ENCODE data around the gene TRIM65.

TRIM65 gene

DNA sequence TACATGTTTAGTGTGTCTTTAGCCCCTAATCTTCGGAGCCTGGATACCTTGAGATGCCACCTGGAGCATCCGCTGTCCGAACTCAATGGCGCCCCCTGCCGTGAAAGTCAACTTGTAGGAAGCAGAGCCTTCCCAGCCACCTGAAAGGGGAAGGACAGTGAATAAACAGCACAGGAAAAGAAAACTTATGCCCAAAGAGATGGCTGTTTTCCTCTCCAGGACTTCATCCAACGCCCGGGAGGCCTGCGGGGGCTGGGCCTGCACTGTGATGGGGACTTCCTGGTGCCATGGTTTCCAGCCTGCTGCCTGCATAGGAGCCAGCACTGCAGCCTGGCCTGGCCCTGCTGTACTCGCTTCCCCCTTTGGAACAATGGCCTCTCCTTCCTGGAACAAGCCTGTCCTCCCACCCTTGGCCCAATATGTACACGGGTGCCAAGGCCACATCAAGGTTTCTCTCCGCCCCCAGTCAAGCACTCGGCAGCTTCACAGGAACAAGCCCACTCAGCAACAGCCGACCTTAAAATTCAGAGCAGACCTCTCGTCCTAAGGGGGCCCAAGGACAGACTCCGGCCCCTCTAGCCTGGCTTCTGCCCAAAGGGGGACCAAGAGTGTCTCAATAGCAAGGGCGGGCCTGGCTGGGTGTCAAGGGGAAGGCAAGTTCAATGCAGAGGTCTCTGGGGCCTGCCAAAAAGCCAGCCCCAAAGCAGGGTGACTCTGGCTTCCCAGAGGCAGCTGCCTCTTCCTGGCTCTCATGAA is 48.0 kb downstream of the TRIM65 start:
- H2AK5ac ChIP-seq (ENCODE audit: low read length): no peak overlapping the region
- H3K18ac ChIP-seq (ENCODE audit: low read length): no peak overlapping the region
- no peak overlapping the region for H2BK15ac ChIP-seq (replicated peaks; ENCODE audit: low read depth)
- H3K56ac ChIP-seq (ENCODE audit: low read length): peak overlapping the region; percentile 19
- no peak overlapping the region for H2BK5ac ChIP-seq (ENCODE audit: low read length)
- peaks cover 2% of the 10 kb centered on the region for H3K79me1 ChIP-seq (ENCODE audit: low read length)
- peaks cover 7% of the 10 kb centered on the region for H3K4me1 ChIP-seq (ENCODE audit: control insufficient read depth, low read depth, low read length)
- no peak overlapping the region for H3K9ac ChIP-seq (ENCODE audit: low read length)
- no peak overlapping the region for H3K4me2 ChIP-seq (ENCODE audit: low read length)
- WGBS (ENCODE audit: extremely low coverage, insufficient coverage, low lambda C conversion rate): no CpG with 5 or more reads among the region's 16 CpGs
- no peak overlapping the region for H4K8ac ChIP-seq (ENCODE audit: low read depth, low read length)
- H3K4ac ChIP-seq (ENCODE audit: low read depth, low read length): no peak overlapping the region
- H3K79me2 ChIP-seq (ENCODE audit: control insufficient read depth, insufficient read depth, low read length): peaks cover 2% of the 10 kb centered on the region
- no peaks in the 10 kb centered on the region for H3K27me3 ChIP-seq (ENCODE audit: insufficient read depth, low read length, poor library complexity)
- no peak overlapping the region for H3K27ac ChIP-seq (ENCODE audit: low read depth, low read length)
- H2BK120ac ChIP-seq (ENCODE audit: low read depth, low read length): no peak overlapping the region
- no peak overlapping the region for H4K5ac ChIP-seq (ENCODE audit: low read length)
- DNase-seq: peak; percentile 83
- peaks cover 10% of the 10 kb centered on the region for H3K36me3 ChIP-seq (ENCODE audit: control insufficient read depth, insufficient read depth, low read length)
- no peak overlapping the region for H3K4me3 ChIP-seq (ENCODE audit: low read length)
- H3K23ac ChIP-seq (ENCODE audit: low read length): no peak overlapping the region

DNA sequence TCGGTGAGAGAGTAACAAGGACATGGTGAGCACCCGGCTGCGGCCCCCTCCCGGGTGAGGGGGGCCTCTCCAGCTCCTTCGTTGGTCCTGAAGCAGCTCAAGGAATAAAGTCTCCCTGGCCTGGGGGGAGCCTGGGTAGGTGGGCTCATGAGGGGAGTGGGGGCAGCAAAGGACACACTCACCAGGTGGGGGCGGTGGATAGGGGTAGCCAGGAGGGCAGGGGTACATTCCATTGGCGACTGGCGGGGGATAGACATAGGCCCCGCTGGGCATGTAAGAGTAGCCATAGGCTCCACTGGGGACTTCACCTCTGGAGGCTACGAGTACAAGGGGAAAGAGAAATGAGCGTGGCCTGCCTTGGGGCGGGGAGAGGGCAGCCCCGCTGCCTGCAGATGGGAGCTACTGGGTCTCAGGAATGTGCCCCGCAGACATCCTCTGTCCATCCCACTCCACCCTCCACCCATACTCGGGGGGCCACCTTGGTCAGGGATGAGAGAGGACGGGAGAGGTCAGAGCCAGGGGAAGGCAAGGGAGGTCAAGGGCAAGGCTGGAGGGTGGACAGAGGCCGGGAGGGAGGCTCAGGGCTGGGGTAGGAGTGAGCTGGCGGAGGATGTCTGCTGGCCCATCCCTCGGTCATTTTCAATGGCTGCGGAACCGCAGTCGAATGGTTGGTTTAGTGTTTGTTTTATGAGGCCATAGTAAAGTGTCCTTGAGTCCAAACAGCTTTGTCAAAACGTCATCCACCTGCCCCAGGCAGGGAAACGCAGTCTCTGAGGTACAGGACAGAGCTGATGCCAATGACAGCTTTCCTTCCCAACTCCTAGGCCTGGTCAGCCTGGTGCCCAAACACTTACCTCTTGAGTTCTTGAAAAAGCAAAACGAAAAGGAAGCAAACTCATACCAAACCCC is 48.9 kb downstream of the TRIM65 start:
- no peak for DNase-seq
- no CpG with 5 or more reads among the region's 25 CpGs for WGBS (ENCODE audit: extremely low coverage, insufficient coverage, low lambda C conversion rate)
- no peaks in the 10 kb centered on the region for H3K79me2 ChIP-seq (ENCODE audit: control insufficient read depth, insufficient read depth, low read length)
- H4K5ac ChIP-seq (ENCODE audit: low read length): no peak overlapping the region
- H2BK15ac ChIP-seq (replicated peaks; ENCODE audit: low read depth): no peak overlapping the region
- H3K18ac ChIP-seq (ENCODE audit: low read length): no peak overlapping the region
- H3K4me2 ChIP-seq (ENCODE audit: low read length): no peak overlapping the region
- no peak overlapping the region for H3K27ac ChIP-seq (ENCODE audit: low read depth, low read length)
- no peak overlapping the region for H3K9ac ChIP-seq (ENCODE audit: low read length)
- peaks cover 7% of the 10 kb centered on the region for H3K4me1 ChIP-seq (ENCODE audit: control insufficient read depth, low read depth, low read length)
- H3K4me3 ChIP-seq (ENCODE audit: low read length): no peak overlapping the region
- H3K23ac ChIP-seq (ENCODE audit: low read length): no peak overlapping the region
- no peaks in the 10 kb centered on the region for H3K27me3 ChIP-seq (ENCODE audit: insufficient read depth, low read length, poor library complexity)
- H2BK5ac ChIP-seq (ENCODE audit: low read length): no peak overlapping the region
- H2BK120ac ChIP-seq (ENCODE audit: low read depth, low read length): no peak overlapping the region
- no peak overlapping the region for H3K56ac ChIP-seq (ENCODE audit: low read length)
- no peak overlapping the region for H4K8ac ChIP-seq (ENCODE audit: low read depth, low read length)
- no peak overlapping the region for H2AK5ac ChIP-seq (ENCODE audit: low read length)
- H3K4ac ChIP-seq (ENCODE audit: low read depth, low read length): no peak overlapping the region
- peaks cover 10% of the 10 kb centered on the region for H3K36me3 ChIP-seq (ENCODE audit: control insufficient read depth, insufficient read depth, low read length)
- H3K79me1 ChIP-seq (ENCODE audit: low read length): no peaks in the 10 kb centered on the region

DNA sequence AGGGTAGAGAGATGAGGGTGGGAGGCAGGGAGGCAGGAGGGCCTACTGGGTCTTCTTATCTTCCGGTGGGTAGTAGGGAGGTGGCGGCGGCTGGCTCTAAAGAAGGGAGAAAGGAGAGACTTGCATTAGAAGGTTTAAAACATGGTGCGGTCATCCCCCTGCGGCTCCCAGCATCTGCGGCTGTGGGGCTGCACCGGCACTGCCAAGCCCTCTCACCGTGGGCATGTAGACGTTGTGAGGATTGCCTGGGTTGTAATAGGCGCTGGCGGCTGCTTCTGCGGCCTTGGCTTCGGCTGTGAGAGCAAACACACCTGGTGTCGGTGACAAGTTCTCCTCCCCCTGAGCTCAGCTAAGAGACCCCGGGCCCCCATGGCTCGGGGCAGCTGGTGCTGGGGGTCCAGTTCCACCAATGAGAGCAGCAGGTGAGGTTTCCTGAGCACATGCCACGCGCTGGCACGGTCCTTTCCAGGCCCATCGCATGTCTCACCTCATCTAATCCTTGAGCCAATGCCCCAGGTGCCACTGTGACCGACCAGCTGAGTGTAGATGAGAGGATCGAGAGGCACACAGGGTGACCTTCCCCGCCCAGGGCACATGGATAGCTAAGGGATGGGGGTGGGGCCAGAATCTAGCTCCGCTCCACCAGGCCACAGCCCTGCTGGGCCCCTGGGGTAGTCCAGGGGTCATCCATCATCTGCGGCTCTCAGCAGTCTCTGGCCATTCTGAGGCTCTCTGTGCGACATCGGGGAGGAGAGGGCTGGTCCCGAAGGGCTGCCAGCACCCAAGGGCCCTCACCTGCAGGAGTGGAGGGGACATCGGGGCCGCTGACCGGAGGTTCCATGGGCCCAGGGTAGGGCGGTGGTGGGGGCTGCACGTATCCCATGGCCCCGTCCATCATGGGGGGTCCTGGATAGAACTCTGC is 49.8 kb downstream of the TRIM65 start:
- H3K27ac ChIP-seq (ENCODE audit: low read depth, low read length): no peak overlapping the region
- no peak overlapping the region for H4K8ac ChIP-seq (ENCODE audit: low read depth, low read length)
- no peak overlapping the region for H3K9ac ChIP-seq (ENCODE audit: low read length)
- WGBS (ENCODE audit: extremely low coverage, insufficient coverage, low lambda C conversion rate): no CpG with 5 or more reads among the region's 34 CpGs
- no peak for DNase-seq
- peaks cover 10% of the 10 kb centered on the region for H3K36me3 ChIP-seq (ENCODE audit: control insufficient read depth, insufficient read depth, low read length)
- H2AK5ac ChIP-seq (ENCODE audit: low read length): no peak overlapping the region
- H4K5ac ChIP-seq (ENCODE audit: low read length): no peak overlapping the region
- no peaks in the 10 kb centered on the region for H3K27me3 ChIP-seq (ENCODE audit: insufficient read depth, low read length, poor library complexity)
- no peak overlapping the region for H3K4me2 ChIP-seq (ENCODE audit: low read length)
- H3K79me2 ChIP-seq (ENCODE audit: control insufficient read depth, insufficient read depth, low read length): no peaks in the 10 kb centered on the region
- H2BK15ac ChIP-seq (replicated peaks; ENCODE audit: low read depth): no peak overlapping the region
- no peak overlapping the region for H3K56ac ChIP-seq (ENCODE audit: low read length)
- H3K4me3 ChIP-seq (ENCODE audit: low read length): no peak overlapping the region
- H3K79me1 ChIP-seq (ENCODE audit: low read length): no peaks in the 10 kb centered on the region
- H2BK5ac ChIP-seq (ENCODE audit: low read length): no peak overlapping the region
- no peak overlapping the region for H2BK120ac ChIP-seq (ENCODE audit: low read depth, low read length)
- peaks cover 7% of the 10 kb centered on the region for H3K4me1 ChIP-seq (ENCODE audit: control insufficient read depth, low read depth, low read length)
- H3K4ac ChIP-seq (ENCODE audit: low read depth, low read length): no peak overlapping the region
- no peak overlapping the region for H3K18ac ChIP-seq (ENCODE audit: low read length)
- H3K23ac ChIP-seq (ENCODE audit: low read length): no peak overlapping the region

DNA sequence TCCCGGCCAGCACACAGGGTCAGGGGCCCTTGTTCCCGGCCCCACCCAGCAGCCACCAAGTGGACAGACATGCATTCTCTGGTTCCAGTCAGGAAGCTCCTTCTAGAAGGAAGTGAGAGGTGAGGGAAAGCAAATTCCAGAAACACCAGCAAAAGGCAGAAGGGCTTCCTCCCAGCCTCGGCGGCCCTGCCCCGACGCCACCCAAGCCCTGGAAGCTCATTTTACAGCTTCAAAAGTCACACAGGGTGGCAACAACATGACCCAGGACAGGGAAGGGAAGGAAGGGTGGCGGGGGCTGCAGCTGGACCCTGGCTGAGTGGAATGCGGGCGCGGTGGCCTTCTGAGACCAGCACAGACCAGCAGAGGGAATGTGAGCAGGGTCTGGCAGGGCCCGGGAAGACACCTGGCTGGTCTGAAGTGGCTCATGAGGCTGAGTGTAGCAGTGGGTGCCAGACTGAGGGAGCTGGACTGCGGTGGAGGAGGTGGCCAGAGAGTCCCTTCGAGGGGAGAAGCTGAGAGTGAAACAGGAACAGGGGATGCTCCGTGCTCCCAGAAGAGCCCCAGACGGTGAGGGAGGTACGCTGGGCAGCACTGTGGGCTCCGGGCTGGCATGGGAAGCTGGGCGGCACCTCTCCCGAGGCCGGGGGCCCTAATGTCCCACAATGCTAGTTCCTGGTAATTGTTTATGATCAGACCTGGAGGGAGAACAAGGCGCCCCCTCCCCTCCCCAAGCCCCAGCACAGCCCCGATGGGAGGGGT is 50.6 kb downstream of the TRIM65 start:
- Histone ChIP-seq H3K4me1 (ENCODE audit: control insufficient read depth, low read depth, low read length) (peaks cover 7% of the 10 kb centered on the region), H3K18ac (ENCODE audit: low read length) (no peak overlapping the region), H3K9ac (ENCODE audit: low read length) (no peak overlapping the region), H3K79me2 (ENCODE audit: control insufficient read depth, insufficient read depth, low read length) (no peaks in the 10 kb centered on the region), H2BK15ac (replicated peaks; ENCODE audit: low read depth) (no peak overlapping the region), H2BK120ac (ENCODE audit: low read depth, low read length) (no peak overlapping the region), H3K4ac (ENCODE audit: low read depth, low read length) (no peak overlapping the region), H3K27me3 (ENCODE audit: insufficient read depth, low read length, poor library complexity) (no peaks in the 10 kb centered on the region), H3K56ac (ENCODE audit: low read length) (no peak overlapping the region), H3K79me1 (ENCODE audit: low read length) (no peaks in the 10 kb centered on the region), H3K23ac (ENCODE audit: low read length) (no peak overlapping the region), H3K4me2 (ENCODE audit: low read length) (no peak overlapping the region), H4K5ac (ENCODE audit: low read length) (no peak overlapping the region), H3K36me3 (ENCODE audit: control insufficient read depth, insufficient read depth, low read length) (peaks cover 8% of the 10 kb centered on the region), H2BK5ac (ENCODE audit: low read length) (no peak overlapping the region), H2AK5ac (ENCODE audit: low read length) (no peak overlapping the region), H3K4me3 (ENCODE audit: low read length) (no peak overlapping the region), H4K8ac (ENCODE audit: low read depth, low read length) (no peak overlapping the region), H3K27ac (ENCODE audit: low read depth, low read length) (peak overlapping the region; percentile 35)
- WGBS (ENCODE audit: extremely low coverage, insufficient coverage, low lambda C conversion rate): no CpG with 5 or more reads among the region's 22 CpGs
- peak; percentile 63 for DNase-seq

DNA sequence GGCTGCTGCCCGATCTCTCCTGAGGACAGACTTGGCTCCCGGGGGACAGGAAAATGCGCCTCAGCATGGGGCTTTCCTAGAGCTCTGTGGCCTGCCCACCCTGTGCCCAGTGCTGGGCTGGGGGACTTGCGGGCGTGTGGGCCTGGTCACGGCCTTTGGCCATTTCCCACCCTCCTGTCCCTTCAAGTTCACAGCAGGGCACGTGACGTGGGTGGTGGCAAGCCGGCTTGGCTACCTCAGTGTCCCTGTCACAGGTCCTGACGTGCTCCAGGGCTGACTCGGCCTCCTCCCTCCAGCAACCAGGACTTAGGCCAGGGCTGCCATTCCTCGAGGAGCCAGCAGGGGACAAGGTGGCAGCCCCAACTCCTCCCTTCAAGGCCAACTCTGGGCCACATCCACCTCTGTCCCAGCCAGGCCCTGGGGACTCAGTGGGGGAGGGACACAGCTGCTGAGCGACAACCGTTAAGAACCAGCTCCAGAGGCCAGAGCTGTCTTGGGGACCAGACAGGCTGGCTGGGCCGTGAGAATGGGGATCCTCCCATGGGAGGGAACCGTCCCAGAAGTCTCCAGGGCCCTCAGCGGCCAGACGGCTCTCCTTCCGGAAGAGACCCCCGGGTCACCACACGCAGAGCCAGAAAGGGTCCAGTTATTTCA is 51.6 kb downstream of the TRIM65 start:
- H4K5ac ChIP-seq (ENCODE audit: low read length): no peak overlapping the region
- H3K4me1 ChIP-seq (ENCODE audit: control insufficient read depth, low read depth, low read length): peaks cover 7% of the 10 kb centered on the region
- DNase-seq: peak; percentile 96
- no peak overlapping the region for H2BK120ac ChIP-seq (ENCODE audit: low read depth, low read length)
- no peak overlapping the region for H3K23ac ChIP-seq (ENCODE audit: low read length)
- no peak overlapping the region for H2AK5ac ChIP-seq (ENCODE audit: low read length)
- no peaks in the 10 kb centered on the region for H3K79me2 ChIP-seq (ENCODE audit: control insufficient read depth, insufficient read depth, low read length)
- H3K18ac ChIP-seq (ENCODE audit: low read length): no peak overlapping the region
- H3K36me3 ChIP-seq (ENCODE audit: control insufficient read depth, insufficient read depth, low read length): peaks cover 8% of the 10 kb centered on the region
- WGBS (ENCODE audit: extremely low coverage, insufficient coverage, low lambda C conversion rate): no CpG with 5 or more reads among the region's 21 CpGs
- no peak overlapping the region for H3K4me2 ChIP-seq (ENCODE audit: low read length)
- peak overlapping the region; percentile 18 for H3K4ac ChIP-seq (ENCODE audit: low read depth, low read length)
- H3K9ac ChIP-seq (ENCODE audit: low read length): peak overlapping the region; percentile 41
- H2BK15ac ChIP-seq (replicated peaks; ENCODE audit: low read depth): no peak overlapping the region
- no peak overlapping the region for H3K4me3 ChIP-seq (ENCODE audit: low read length)
- H3K27me3 ChIP-seq (ENCODE audit: insufficient read depth, low read length, poor library complexity): no peaks in the 10 kb centered on the region
- H3K79me1 ChIP-seq (ENCODE audit: low read length): no peaks in the 10 kb centered on the region
- no peak overlapping the region for H2BK5ac ChIP-seq (ENCODE audit: low read length)
- H3K56ac ChIP-seq (ENCODE audit: low read length): peak overlapping the region; percentile 64
- H3K27ac ChIP-seq (ENCODE audit: low read depth, low read length): no peak overlapping the region
- H4K8ac ChIP-seq (ENCODE audit: low read depth, low read length): no peak overlapping the region
